Calu3 (cell line): ENCODE results near the gene ENC1. TPM values are rescaled to one million over a fixed set of nuclear protein-coding genes. Genes with fewer than 3 reads are reported as not detected.

Experiments used
- BruUV-seq: library from RNA; stranded (reverse); fragments of 400-500 nt; replicated peaks from 2 replicates; lab custom pipeline; 2021; lab: Mats Ljungman, UMichigan
- CTCF ChIA-PET: fragments of 300-600 bp; sonication (Branson Sonifier 250); formaldehyde crosslinking; loops from one replicate; lab custom pipeline; 2022; ENCODE audit warnings: antibody characterized with exemption; lab: Charles Lee
- DNase-seq: peaks from one replicate; pipeline ENCODE4 v3.0.0; 2022
- H3K27ac Mint-ChIP-seq: one replicate; pipeline ENCODE4 v1.8.0; 2022; ENCODE audit warnings: mixed read lengths; ENCODE audit not compliant: unreplicated experiment
- H3K27me3 Mint-ChIP-seq: one replicate; pipeline ENCODE4 v1.8.0; 2022; ENCODE audit warnings: mixed read lengths; ENCODE audit not compliant: unreplicated experiment
- H3K36me3 Mint-ChIP-seq: one replicate; pipeline ENCODE4 v1.8.0; 2022; ENCODE audit warnings: mild to moderate bottlenecking, moderate library complexity, mixed read lengths; ENCODE audit not compliant: insufficient read depth, unreplicated experiment
- H3K4me1 Mint-ChIP-seq: one replicate; pipeline ENCODE4 v1.8.0; 2022; ENCODE audit warnings: mild to moderate bottlenecking, low read depth, mixed read lengths; ENCODE audit not compliant: unreplicated experiment
- H3K4me3 Mint-ChIP-seq: one replicate; pipeline ENCODE4 v1.8.0; 2022; ENCODE audit warnings: mild to moderate bottlenecking, low read depth, moderate library complexity, mixed read lengths; ENCODE audit not compliant: unreplicated experiment
- H3K9me3 Mint-ChIP-seq: one replicate; pipeline ENCODE4 v1.8.0; 2022; ENCODE audit warnings: low read depth, mixed read lengths; ENCODE audit not compliant: unreplicated experiment
- CTCF ChIP-seq: fragments of 200-600 bp; IDR thresholded peaks from one replicate; pipeline ENCODE4 v1.8.0; 2022; ENCODE audit warnings: antibody characterized with exemption; ENCODE audit not compliant: unreplicated experiment
- intact Hi-C: fragments of 100-400 bp; cut with micrococcal nuclease; formaldehyde crosslinking; loops from one replicate; pipeline ENCODE4 v1.10.0; 2022; ENCODE audit not compliant: unreplicated experiment
- total RNA-seq: library from RNA; stranded (reverse); gene quantifications from 2 replicates; pipeline ENCODE4 v1.2.3, GENCODE V29; 2022

ENC1 gene
- total RNA-seq, 1 experiment from 2014 or later, result 91.6 TPM

- CTCF ChIA-PET, result interaction anchor here (0.7 kb wide), 1 partner anchor 17 kb away, joined by 3 read pairs; no protein-coding TSS in a partner anchor
- Mint-ChIP-seq H3K27ac (peak overlapping the region; percentile 60), H3K4me1 (peaks cover 67% of the 10 kb centered on the region), H3K9me3 (peaks cover 3% of the 10 kb centered on the region), H3K4me3 (peak overlapping the region; percentile 54), H3K27me3 (no peaks in the 10 kb centered on the region), H3K36me3 (peaks cover 3% of the 10 kb centered on the region)
- peak; percentile 37 for DNase-seq
- intact Hi-C loops, result loop anchor here (1.0 to 5.0 kb wide), 3 partner anchors 49 to 194 kb away; no protein-coding TSS in a partner anchor
- BruUV-seq, result no TSS peak
- TF ChIP-seq CTCF, result no peak
Measured at GRCh38 chr5:74589204-74590056, 51.1 kb downstream of the ENC1 start.

GRCh38 chr5:74588415-74588814 is 52.1 kb downstream of the ENC1 start:
- Mint-ChIP-seq H3K36me3 (peaks cover 3% of the 10 kb centered on the region), H3K4me1 (peaks cover 67% of the 10 kb centered on the region), H3K4me3 (no peak overlapping the region), H3K9me3 (peaks cover 3% of the 10 kb centered on the region), H3K27ac (peak overlapping the region; percentile 31), H3K27me3 (no peaks in the 10 kb centered on the region)
- no peak for DNase-seq
- BruUV-seq, result no TSS peak
- CTCF ChIA-PET, result interaction anchor here (0.7 kb wide), 1 partner anchor 16 kb away, joined by 3 read pairs; no protein-coding TSS in a partner anchor
- TF ChIP-seq CTCF, result no peak
- intact Hi-C loops, result loop anchor here (2.0 to 5.0 kb wide), 2 partner anchors 50 to 86 kb away; no protein-coding TSS in a partner anchor

- Mint-ChIP-seq H3K36me3 (peaks cover 3% of the 10 kb centered on the region), H3K9me3 (peaks cover 3% of the 10 kb centered on the region), H3K27me3 (no peaks in the 10 kb centered on the region), H3K4me3 (no peak overlapping the region), H3K4me1 (peaks cover 72% of the 10 kb centered on the region), H3K27ac (peak overlapping the region; percentile 31)
- intact Hi-C loops, result loop anchor here (2.0 to 5.0 kb wide), 2 partner anchors 51 to 86 kb away; no protein-coding TSS in a partner anchor
- DNase-seq, result no peak
- BruUV-seq, result no TSS peak
- CTCF ChIA-PET, result no interaction called here
- no peak for TF ChIP-seq CTCF
Measured at GRCh38 chr5:74587890-74588289, 52.6 kb downstream of the ENC1 start.

GRCh38 chr5:74587300-74587699 is 53.2 kb downstream of the ENC1 start:
- Mint-ChIP-seq H3K36me3 (peaks cover 3% of the 10 kb centered on the region), H3K27ac (no peak overlapping the region), H3K9me3 (peaks cover 4% of the 10 kb centered on the region), H3K4me1 (peaks cover 75% of the 10 kb centered on the region), H3K4me3 (no peak overlapping the region), H3K27me3 (no peaks in the 10 kb centered on the region)
- CTCF ChIA-PET, result no interaction called here
- no peak for DNase-seq
- intact Hi-C loops, result loop anchor here (5.0 kb wide), 1 partner anchor 85 kb away; no protein-coding TSS in a partner anchor
- BruUV-seq, result no TSS peak
- no peak for TF ChIP-seq CTCF
